HepG2 (cell line): ENCODE results near the gene NAP1L4. TPM values are rescaled to one million over a fixed set of nuclear protein-coding genes. Genes with fewer than 3 reads are reported as not detected.
A peak's percentile ranks its signal among the peaks of the same experiment; 100 is the strongest.

Experiments used
- ATAC-seq: fragments of 200-7000 bp; cut with Tn5 transposase; 3 replicates; pipeline ENCODE4 v1.9.1; 2020; ENCODE audit warnings: mild to moderate bottlenecking, moderate library complexity
- BruUV-seq: library from RNA; stranded (reverse); fragments of 400-500 nt; replicated peaks from 2 replicates; lab custom pipeline; 2021; lab: Mats Ljungman, UMichigan
- CTCF ChIA-PET: fragments of 300-600 bp; formaldehyde crosslinking; extraction: SDS; loops from one replicate; lab custom pipeline; 2021; ENCODE audit warnings: low total read pairs, inconsistent platforms, low intra/inter-chr PET ratio; lab: Yijun Ruan, JAX
- POLR2A ChIA-PET: fragments of 350-600 bp; sonication (Branson Sonifier 250); formaldehyde crosslinking; loops from one replicate; lab custom pipeline; 2020; ENCODE audit warnings: antibody characterized with exemption, inconsistent platforms; lab: Yijun Ruan, JAX
- DNase-seq: peaks from one replicate; pipeline ENCODE4 v3.0.0-alpha.2; 2015; ENCODE audit warnings: low spot score
- FAIRE-seq: peaks from 3 replicates; lab custom pipeline; 2011; peaks lifted over from hg19 to GRCh38; lab: Jason Lieb, UNC
- H2AFZ ChIP-seq: one replicate; pipeline ENCODE4 v1.6.1; 2011; ENCODE audit warnings: low read length, inconsistent platforms
- H3K27ac ChIP-seq: fragments of 300-600 bp; 3 replicates; pipeline ENCODE4 v1.8.0; 2011; ENCODE audit warnings: mixed run types, mild to moderate bottlenecking, mixed read lengths, low read length, inconsistent platforms; ENCODE audit not compliant: insufficient read depth; ENCODE audit errors: extremely low read length
- H3K27me3 ChIP-seq, 2 experiments: fragments of 200-600 bp in 1 of 2; 2 replicates in 1 of 2; 3 replicates in 1 of 2; pipeline versions ENCODE4 v1.6.0 to v1.8.0; 2011; ENCODE audit warnings: low read length in 2 of 2, mild to moderate bottlenecking in 2 of 2, moderate library complexity in 2 of 2, inconsistent platforms in 1 of 2; ENCODE audit not compliant: insufficient read depth in 2 of 2, control insufficient read depth in 1 of 2
- H3K36me3 ChIP-seq, 2 experiments: fragments of 200-600 bp in 1 of 2; replicated peaks in 1 of 2; 2 replicates in 1 of 2; 3 replicates in 1 of 2; pipeline versions ENCODE4 v1.5.1 to v1.8.0; 2011; ENCODE audit warnings: low read length in 2 of 2, inconsistent platforms in 1 of 2; ENCODE audit not compliant: insufficient read depth in 2 of 2, control insufficient read depth in 1 of 2
- H3K4me1 ChIP-seq: 2 replicates; pipeline ENCODE4 v1.5.1; 2012; ENCODE audit warnings: low read length, inconsistent platforms; ENCODE audit not compliant: insufficient read depth
- H3K4me2 ChIP-seq: 2 replicates; pipeline ENCODE4 v1.6.0; 2011; ENCODE audit warnings: low read depth, low read length, inconsistent platforms
- H3K4me3 ChIP-seq, 3 experiments: fragments of 200-600 bp in 1 of 3; sonication (generic), shearing (Covaris generic) in 1 of 3; replicated peaks in 1 of 3; 2 replicates each; pipeline ENCODE4 v1.5.1; 2011 to 2016; ENCODE audit warnings: low read length in 3 of 3, inconsistent platforms in 2 of 3, low read depth in 2 of 3, mild to moderate bottlenecking in 2 of 3, control low read depth in 1 of 3, mixed read lengths in 1 of 3; ENCODE audit not compliant: insufficient read depth in 1 of 3
- H3K79me2 ChIP-seq: one replicate; pipeline ENCODE4 v1.6.1; 2011; ENCODE audit warnings: low read length, inconsistent platforms; ENCODE audit not compliant: insufficient read depth
- H3K9ac ChIP-seq: 2 replicates; pipeline ENCODE4 v1.6.0; 2011; ENCODE audit warnings: mild to moderate bottlenecking, low read depth, low read length, inconsistent platforms; ENCODE audit not compliant: insufficient read depth
- H3K9me3 ChIP-seq: 2 replicates; pipeline ENCODE4 v1.5.1; 2012; ENCODE audit warnings: mild to moderate bottlenecking, low read length
- H4K20me1 ChIP-seq: 2 replicates; pipeline ENCODE4 v1.6.0; 2011; ENCODE audit warnings: inconsistent platforms, mild to moderate bottlenecking, low read length, moderate library complexity; ENCODE audit not compliant: insufficient read depth
- ESRRA ChIP-seq: sonication (generic); formaldehyde crosslinking; IDR thresholded peaks from 2 replicates; pipeline ENCODE4 v1.5.1; 2020; ENCODE audit warnings: mild to moderate bottlenecking, low read depth, missing genetic modification reagents
- GABPA ChIP-seq, 2 experiments: IDR thresholded peaks; 2 replicates each; pipeline ENCODE4 v1.6.1; 2011 to 2016; ENCODE audit warnings: low read depth in 2 of 2, low read length in 1 of 2, missing biosample characterization in 1 of 2, missing genetic modification characterization in 1 of 2
- HNRNPL ChIP-seq: fragments of 200-400 bp; formaldehyde crosslinking; IDR thresholded peaks from 2 replicates; pipeline ENCODE4 v1.6.1; 2017; ENCODE audit warnings: mild to moderate bottlenecking, low read depth, low read length
- IRX3 ChIP-seq: sonication (generic); formaldehyde crosslinking; IDR thresholded peaks from 2 replicates; pipeline ENCODE4 v1.8.1; 2023; ENCODE audit warnings: mild to moderate bottlenecking, low read depth, missing genetic modification reagents, borderline replicate concordance
- KDM5B ChIP-seq: sonication (generic); formaldehyde crosslinking; IDR thresholded peaks from 2 replicates; pipeline ENCODE4 v1.4.0; 2020; ENCODE audit warnings: missing genetic modification reagents, mild to moderate bottlenecking, borderline replicate concordance
- PLRG1 ChIP-seq: fragments of 450-650 bp; conservative IDR thresholded peaks from 2 replicates; pipeline ENCODE4 v1.6.1; 2016
- POLR2G ChIP-seq: fragments of 200-400 bp; formaldehyde crosslinking; IDR thresholded peaks from 2 replicates; pipeline ENCODE4 v1.6.1; 2018; ENCODE audit warnings: mild to moderate bottlenecking, low read depth, low read length, moderate library complexity
- ZBTB21 ChIP-seq: sonication (generic); formaldehyde crosslinking; IDR thresholded peaks from 2 replicates; pipeline ENCODE4 v1.4.0; 2020; ENCODE audit warnings: missing genetic modification reagents
- ZBTB38 ChIP-seq: sonication (generic); formaldehyde crosslinking; IDR thresholded peaks from 2 replicates; pipeline ENCODE4 v1.5.1; 2020; ENCODE audit warnings: mild to moderate bottlenecking, missing genetic modification reagents
- ZFX ChIP-seq: sonication (generic); formaldehyde crosslinking; IDR thresholded peaks from 2 replicates; pipeline ENCODE4 v1.4.0; 2020; ENCODE audit warnings: mild to moderate bottlenecking, low read depth, missing genetic modification reagents, moderate library complexity
- ZNF224 ChIP-seq: sonication (generic); formaldehyde crosslinking; IDR thresholded peaks from 2 replicates; pipeline ENCODE4 v1.5.0; 2020; ENCODE audit warnings: mild to moderate bottlenecking, missing genetic modification reagents
- ZNF337 ChIP-seq: sonication (generic); formaldehyde crosslinking; IDR thresholded peaks from 2 replicates; pipeline ENCODE4 v1.5.1; 2020; ENCODE audit warnings: missing genetic modification reagents, low read depth, mild to moderate bottlenecking, borderline replicate concordance
- ZNF616 ChIP-seq: sonication (generic); formaldehyde crosslinking; IDR thresholded peaks from 2 replicates; pipeline ENCODE4 v1.5.0; 2020; ENCODE audit warnings: low read depth, mild to moderate bottlenecking, missing genetic modification reagents
- ZNF773 ChIP-seq: sonication (generic); formaldehyde crosslinking; IDR thresholded peaks from 2 replicates; pipeline ENCODE4 v1.4.0; 2020; ENCODE audit warnings: missing genetic modification reagents, borderline replicate concordance
- WGBS: methylation state at CpG from one replicate; pipeline ENCODE4 v1.1.6; 2017; ENCODE audit warnings: low lambda C conversion rate; 5-methylcytosine and 5-hydroxymethylcytosine counted together
- in situ Hi-C: cut with HindIII; loops from 2 replicates; pipeline ENCODE4 v1.10.0; 2017; ENCODE audit warnings: low pct_unique_long_range_greater_than_20kb; ENCODE audit not compliant: extremely low pct_ligation_motif_present
- intact Hi-C: fragments of 100-400 bp; cut with micrococcal nuclease; formaldehyde crosslinking; loops from one replicate; pipeline ENCODE4 v1.10.0; 2022; ENCODE audit not compliant: unreplicated experiment
- polyA plus RNA-seq, 8 experiments: library from polyadenylated mRNA; depleted of rRNA in 3 of 8; stranded (reverse) in 7 of 8; unstranded in 1 of 8; fragments of >200 nt; fragmentation: Illumina TruSeq in 4 of 8; extraction: Trizol in 4 of 8; gene quantifications; 2 replicates each; pipeline versions ENCODE4 v1.2.1 to v1.2.3, GENCODE V29; 2011 to 2016; ENCODE audit warnings: low read depth in 4 of 8, missing spikeins in 1 of 8, mixed read lengths in 1 of 8; ENCODE audit not compliant: insufficient read depth in 1 of 8
- total RNA-seq, 5 experiments: library from RNA; depleted of rRNA; stranded (reverse); fragments of >200 nt; fragmentation: Illumina TruSeq; extraction: Trizol; gene quantifications; 2 replicates each; pipeline ENCODE4 v1.2.3, GENCODE V29; 2016; ENCODE audit warnings: low read depth in 1 of 5
- TF ChIP-seq, protein P1 (sequence below): sonication (generic); formaldehyde crosslinking; IDR thresholded peaks from 2 replicates; pipeline ENCODE4 v1.4.0; 2020; ENCODE audit warnings: missing genetic modification reagents
- TF ChIP-seq, protein P2 (sequence below): IDR thresholded peaks from 2 replicates; pipeline ENCODE4 v1.6.1; 2012; ENCODE audit warnings: inconsistent platforms
- TF ChIP-seq, protein P3 (sequence below): sonication (generic); formaldehyde crosslinking; IDR thresholded peaks from 2 replicates; pipeline ENCODE4 v1.8.1; 2023; ENCODE audit warnings: missing genetic modification reagents, inconsistent platforms, borderline replicate concordance
- TF ChIP-seq, protein P4 (sequence below): IDR thresholded peaks from 2 replicates; pipeline ENCODE4 v1.6.1; 2018; ENCODE audit warnings: missing genetic modification reagents, mild to moderate bottlenecking, missing compliant biosample characterization

Gene NAP1L4
- total and polyA plus RNA-seq, 2 of the 13 experiments (the other 11 are each of a cell fraction or from before 2014, with no cell fraction given) = 64.0 to 186 TPM

DNA sequence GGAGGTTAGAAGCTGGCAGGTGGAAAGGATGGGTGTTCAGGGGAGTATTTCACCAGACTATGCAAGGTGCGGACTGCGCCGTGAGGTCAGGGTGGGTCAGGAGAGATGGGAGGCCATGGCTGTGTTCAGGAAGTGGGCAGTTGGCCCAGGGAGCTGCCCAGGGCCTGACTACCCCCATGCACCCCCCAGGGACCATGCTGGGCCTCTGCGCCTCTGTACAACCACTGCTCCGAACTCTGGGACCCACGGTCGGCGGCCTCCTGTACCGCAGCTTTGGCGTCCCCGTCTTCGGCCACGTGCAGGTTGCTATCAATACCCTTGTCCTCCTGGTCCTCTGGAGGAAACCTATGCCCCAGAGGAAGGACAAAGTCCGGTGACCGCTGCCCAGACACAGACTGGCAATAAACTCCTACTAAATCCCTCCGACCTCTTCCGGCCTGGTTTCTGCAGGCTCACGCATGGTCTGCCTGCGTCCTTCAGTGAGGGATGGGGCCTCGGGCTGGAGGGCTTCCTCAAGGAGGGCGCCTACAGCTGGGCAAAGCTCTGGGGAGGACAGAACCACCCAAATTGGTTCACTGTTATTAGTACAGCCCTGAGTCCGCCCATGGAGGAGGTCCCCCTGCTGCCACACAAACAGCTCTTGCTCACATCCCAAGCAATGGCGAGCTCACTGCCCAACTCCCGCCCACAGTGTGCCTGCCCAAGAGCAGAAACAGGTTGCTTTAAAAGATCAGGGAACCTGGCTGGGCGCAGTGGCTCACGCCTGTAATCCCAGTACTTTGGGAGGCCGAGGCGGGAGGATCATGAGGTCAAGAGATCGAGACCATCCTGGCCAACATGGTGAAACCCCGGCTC lies 67.1 kb downstream of the NAP1L4 start:
- H3K27ac ChIP-seq = no peak overlapping the region
- peak overlapping the region; percentile 40; the same call in 1 of the 2 replicates for H3K4me2 ChIP-seq
- FAIRE-seq = no peak
- no peak overlapping the region for H3K4me3 ChIP-seq
- ChIA-PET POLR2A (no interaction called here), CTCF (no interaction called here)
- in situ Hi-C loops = no loop called here
- no peaks in the 10 kb centered on the region for H3K36me3 ChIP-seq
- no peaks in the 10 kb centered on the region for H3K9me3 ChIP-seq
- H3K4me1 ChIP-seq = peaks cover 15% of the 10 kb centered on the region
- no peaks in the 10 kb centered on the region for H3K79me2 ChIP-seq
- no peak overlapping the region for H2AFZ ChIP-seq
- no peak overlapping the region for H3K9ac ChIP-seq
- 65% methylated on average over 22 of the region's 30 CpGs for WGBS
- no peak for DNase-seq
- peaks cover 6 to 32% of the 10 kb centered on the region in 2 experiments; a peak in 4 of 5 replicates for H3K27me3 ChIP-seq
- 0 out of 2 replicates have a peak, but pooled peaks cover 2% of the 10 kb centered on the region for H4K20me1 ChIP-seq
- intact Hi-C loops = no loop called here
- BruUV-seq = no TSS peak
- ATAC-seq = 0 out of 3 replicates have a peak, but pooled peaks have one; percentile 1
- TF ChIP-seq ZNF337 (CRISPR knock-in tag) = no peak
- no peak for TF ChIP-seq ZNF224
- TF ChIP-seq, protein P1, sequence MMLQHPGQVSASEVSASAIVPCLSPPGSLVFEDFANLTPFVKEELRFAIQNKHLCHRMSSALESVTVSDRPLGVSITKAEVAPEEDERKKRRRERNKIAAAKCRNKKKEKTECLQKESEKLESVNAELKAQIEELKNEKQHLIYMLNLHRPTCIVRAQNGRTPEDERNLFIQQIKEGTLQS (CRISPR knock-in tag) = no peak
- TF ChIP-seq, protein P2, sequence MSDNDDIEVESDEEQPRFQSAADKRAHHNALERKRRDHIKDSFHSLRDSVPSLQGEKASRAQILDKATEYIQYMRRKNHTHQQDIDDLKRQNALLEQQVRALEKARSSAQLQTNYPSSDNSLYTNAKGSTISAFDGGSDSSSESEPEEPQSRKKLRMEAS = 0 out of 2 replicates have a peak, but pooled peaks have one; percentile 21
- TF ChIP-seq IRX3 = no peak
- TF ChIP-seq ZBTB38 (CRISPR knock-in tag) = 0 out of 2 replicates have a peak, but pooled peaks have one; percentile 14
- no peak for TF ChIP-seq ZBTB21 (CRISPR knock-in tag)
- 0 out of 2 replicates have a peak, but pooled peaks have one; percentile 18 for TF ChIP-seq KDM5B
- TF ChIP-seq, protein P3, sequence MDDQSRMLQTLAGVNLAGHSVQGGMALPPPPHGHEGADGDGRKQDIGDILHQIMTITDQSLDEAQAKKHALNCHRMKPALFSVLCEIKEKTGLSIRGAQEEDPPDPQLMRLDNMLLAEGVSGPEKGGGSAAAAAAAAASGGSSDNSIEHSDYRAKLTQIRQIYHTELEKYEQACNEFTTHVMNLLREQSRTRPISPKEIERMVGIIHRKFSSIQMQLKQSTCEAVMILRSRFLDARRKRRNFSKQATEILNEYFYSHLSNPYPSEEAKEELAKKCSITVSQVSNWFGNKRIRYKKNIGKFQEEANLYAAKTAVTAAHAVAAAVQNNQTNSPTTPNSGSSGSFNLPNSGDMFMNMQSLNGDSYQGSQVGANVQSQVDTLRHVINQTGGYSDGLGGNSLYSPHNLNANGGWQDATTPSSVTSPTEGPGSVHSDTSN = no peak
- TF ChIP-seq HNRNPL = 0 out of 2 replicates have a peak, but pooled peaks have one; percentile 25
- TF ChIP-seq, protein P4, sequence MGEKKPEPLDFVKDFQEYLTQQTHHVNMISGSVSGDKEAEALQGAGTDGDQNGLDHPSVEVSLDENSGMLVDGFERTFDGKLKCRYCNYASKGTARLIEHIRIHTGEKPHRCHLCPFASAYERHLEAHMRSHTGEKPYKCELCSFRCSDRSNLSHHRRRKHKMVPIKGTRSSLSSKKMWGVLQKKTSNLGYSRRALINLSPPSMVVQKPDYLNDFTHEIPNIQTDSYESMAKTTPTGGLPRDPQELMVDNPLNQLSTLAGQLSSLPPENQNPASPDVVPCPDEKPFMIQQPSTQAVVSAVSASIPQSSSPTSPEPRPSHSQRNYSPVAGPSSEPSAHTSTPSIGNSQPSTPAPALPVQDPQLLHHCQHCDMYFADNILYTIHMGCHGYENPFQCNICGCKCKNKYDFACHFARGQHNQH (CRISPR knock-in tag) = no peak
- TF ChIP-seq ZFX (CRISPR knock-in tag) = peak; percentile 14; the same call in 1 of the 2 replicates
- TF ChIP-seq POLR2G = peak; percentile 29; the same call in 1 of the 2 replicates
- TF ChIP-seq PLRG1 = no peak
- no peak for TF ChIP-seq ZNF773 (CRISPR knock-in tag)
- no peak for TF ChIP-seq ESRRA (CRISPR knock-in tag)
- TF ChIP-seq GABPA (IDR thresholded peaks at IDR 0.05; ENCODE audit: low read depth, low read length) = no peak
- peak; percentile 24; the same call in 1 of the 2 replicates for TF ChIP-seq GABPA (CRISPR knock-in tag; IDR thresholded peaks at IDR 0.05; ENCODE audit: low read depth)
- no peak for TF ChIP-seq ZNF616 (CRISPR knock-in tag)
